NCI-H1105 treated with DMSO at 0.1 percent for 48 hours (cell line): ENCODE data around the gene MED9.

Experiments used
- DNase-seq: peaks from one replicate; lab custom pipeline; 2025; lab: John Stamatoyannopoulos, UW

The MED9 gene

DNA sequence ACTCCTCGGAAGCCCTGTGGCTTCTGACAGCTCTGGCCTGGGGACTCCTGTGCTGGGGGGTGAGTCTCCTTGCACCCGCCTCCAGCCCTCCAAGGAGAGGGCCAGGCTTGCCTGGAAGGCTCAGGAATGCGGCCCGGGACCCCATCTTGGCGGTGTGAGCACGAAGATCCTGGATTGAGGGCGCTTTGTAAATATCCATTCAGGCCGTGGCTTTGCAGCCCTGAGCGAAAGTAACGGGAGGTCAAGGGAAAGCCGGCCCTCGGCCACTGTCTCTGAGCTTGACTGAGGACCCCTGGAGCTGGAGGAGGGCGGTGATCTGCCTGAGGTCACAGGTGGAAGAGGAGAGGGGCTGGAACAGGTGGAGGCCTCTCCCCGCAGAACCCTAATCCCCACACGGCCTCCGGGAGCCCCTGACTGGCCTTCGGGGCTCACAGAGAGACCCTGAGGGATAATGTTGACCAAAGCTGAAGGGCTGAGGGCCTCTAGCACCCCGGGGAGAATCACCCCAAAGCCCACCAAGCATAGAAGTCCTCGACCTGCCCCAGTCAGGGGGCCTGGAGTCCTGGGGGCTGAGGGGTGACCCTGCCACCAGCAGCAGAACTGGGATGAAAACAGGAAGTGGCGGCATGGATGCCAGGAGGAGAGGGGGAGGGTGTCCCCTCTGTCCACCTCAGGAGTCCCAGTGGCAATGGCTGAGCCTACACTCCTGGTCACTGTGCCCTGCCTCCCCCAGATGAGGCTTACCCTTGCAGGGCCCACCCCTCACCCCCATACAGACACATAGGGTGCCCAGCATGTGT, 27.7 kb downstream of the MED9 start:
- no peak for DNase-seq

- no peak for DNase-seq
Observed at GRCh38 chr17:17505151-17505550, 28.4 kb downstream of the MED9 start.

DNA sequence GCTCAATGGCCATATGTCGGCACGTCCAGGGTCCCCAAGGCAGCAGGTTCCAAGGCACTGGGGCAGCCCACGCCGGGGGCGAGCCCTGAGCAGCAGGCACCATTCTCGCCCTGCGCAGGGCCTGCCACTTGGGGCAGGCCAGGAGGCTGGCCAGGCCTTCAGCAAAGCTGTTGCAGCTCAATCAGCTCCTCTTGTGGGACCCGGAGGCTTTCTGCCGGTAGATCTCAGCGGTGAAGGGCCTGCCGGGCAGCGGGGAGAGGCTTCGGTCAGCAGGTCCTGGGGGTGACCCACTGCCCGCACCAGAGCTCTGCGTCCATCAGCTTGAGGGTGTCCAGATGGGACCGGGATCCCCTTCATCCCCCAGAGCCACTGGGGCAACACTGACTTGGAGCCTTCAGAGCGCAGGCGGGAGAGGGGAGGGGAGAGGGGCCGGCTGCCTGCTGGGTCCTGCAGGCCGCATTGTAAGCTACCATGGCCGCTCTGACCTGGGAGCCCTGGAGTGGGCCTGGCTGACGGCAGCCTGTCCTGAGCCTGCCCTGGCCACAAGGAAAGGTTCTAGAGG, 28.9 kb downstream of the MED9 start:
- DNase-seq, result no peak

DNA sequence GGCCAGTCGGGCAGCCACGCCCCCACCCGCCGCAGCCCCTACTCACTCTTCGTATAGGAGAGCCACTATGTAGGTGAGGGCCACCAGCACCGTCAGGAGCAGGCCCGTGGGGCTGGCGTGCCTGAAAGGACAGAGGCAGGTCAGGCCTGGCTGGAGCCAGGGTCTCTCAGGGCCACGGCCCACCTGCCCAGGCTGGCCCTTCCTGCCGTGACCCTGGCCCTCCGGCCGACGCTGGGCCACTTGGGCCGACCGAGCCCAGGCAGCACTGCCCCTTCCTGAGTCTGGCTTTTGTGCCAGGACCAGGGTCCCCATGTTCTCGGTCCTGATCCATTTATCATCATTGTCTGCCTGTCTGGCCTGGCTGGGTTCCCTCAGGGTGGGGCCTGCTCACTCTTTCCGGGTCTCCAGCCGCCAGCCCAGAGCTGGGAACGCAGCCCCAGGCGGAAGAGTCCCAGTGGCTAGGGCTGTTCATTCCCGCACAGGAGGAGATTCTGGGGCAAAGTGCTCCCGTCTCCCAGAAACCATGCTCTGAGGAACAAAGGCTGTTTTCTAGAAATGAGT, 29.5 kb downstream of the MED9 start:
- DNase-seq, result no peak

DNA sequence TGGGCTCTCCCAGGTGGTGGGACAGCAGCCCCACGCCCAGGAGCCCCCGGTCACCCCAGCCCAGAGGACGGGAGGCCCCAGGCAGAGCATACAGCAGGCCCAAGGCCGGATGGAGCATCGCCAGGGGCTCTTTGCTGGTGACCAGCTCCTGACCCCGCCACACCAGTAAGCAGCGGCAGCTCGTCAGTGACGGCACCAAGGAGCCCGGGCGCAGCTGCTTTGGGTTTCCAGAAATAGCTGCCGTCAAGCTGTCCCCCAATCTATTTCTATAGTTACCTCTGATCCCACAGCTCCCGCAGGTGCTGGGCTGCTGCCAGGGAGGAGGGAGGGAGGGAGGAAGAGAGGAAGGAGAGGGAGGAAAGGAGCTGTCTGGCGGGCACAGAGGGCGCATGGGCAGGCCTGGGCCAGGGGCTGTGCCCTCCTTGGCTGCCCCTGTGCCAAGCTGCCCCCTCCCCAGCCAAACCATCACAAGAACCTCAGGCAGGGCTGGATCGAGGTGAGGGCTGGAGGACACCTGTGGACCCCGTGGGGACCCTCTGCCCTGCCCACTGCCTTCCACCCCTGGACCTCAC, 30.2 kb downstream of the MED9 start:
- peak; percentile 83 for DNase-seq

DNA sequence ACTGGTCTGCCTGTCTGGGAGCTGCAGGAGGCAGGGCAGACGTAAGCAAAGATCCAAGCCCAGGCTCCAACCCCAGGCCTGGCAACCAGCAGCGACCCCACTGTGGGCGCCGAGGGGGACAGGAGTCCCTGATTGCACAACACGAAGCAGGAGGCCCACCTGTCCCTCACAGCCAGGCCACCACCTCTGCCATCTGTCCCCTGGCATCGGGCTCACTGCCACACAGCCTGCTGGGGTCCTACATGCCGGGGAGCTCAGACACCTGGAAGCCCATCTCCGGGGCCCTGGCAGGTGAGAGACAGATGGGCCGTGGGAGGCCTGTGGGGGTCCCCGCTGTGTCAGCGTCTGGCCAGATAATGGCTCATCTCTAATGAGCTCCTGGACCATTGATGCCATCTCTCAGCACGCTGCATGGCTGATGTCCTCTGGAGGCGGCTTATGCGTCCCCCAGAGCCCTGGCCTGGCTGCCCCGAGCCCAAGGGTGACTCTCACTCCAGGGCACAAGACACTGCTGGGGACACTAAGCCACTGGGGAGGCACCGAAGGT, 30.7 kb downstream of the MED9 start:
- DNase-seq, result no peak

- no peak for DNase-seq
Observed at GRCh38 chr17:17508019-17508535, 31.3 kb downstream of the MED9 start.

- no peak for DNase-seq
Observed at GRCh38 chr17:17508646-17509591, 32.1 kb downstream of the MED9 start.

GRCh38 chr17:17509601-17510425, 33.0 kb downstream of the MED9 start:
- no peak for DNase-seq

DNA sequence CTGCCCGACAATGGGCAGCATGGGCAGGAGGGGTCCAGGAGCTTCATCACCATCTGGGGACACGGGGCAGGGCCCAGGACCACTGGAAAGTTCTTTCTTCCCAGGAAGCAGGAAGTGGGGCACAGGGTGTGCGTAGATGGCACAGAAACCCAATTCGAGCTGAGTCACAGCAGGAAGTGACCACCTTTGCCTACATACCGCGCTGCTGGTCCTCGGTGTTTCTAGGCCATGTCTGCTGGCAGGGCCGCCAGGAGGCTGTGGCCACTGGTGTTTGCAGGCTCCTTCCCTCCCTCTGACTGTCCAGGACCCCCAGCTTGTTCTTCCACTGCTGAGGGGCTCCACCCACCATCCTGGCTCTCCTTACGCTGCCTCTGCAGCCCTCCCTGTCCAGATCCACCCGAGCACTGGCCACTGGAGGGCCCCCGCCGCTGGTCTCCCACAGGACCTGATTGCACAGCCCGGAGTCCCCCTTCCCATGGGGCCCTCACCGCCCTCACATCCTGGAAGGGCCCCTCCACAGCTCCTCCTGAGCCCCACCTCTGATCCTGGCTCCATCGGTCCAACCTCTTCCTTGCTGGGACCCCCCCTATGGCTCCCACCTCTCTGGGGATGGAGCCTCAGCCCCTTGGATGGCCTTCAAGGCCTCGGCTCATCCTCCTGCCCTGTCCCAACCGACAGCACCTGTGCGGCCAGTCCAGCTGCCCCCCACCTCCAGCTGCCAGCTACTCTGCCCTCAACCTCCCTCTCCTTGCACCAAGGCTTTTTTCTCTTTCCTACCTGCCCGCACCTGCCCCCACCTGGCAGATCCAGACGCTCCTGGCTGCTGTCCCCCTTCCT, 33.9 kb downstream of the MED9 start:
- no peak for DNase-seq

- DNase-seq, result no peak
Observed at GRCh38 chr17:17511293-17511741, 34.5 kb downstream of the MED9 start.

DNA sequence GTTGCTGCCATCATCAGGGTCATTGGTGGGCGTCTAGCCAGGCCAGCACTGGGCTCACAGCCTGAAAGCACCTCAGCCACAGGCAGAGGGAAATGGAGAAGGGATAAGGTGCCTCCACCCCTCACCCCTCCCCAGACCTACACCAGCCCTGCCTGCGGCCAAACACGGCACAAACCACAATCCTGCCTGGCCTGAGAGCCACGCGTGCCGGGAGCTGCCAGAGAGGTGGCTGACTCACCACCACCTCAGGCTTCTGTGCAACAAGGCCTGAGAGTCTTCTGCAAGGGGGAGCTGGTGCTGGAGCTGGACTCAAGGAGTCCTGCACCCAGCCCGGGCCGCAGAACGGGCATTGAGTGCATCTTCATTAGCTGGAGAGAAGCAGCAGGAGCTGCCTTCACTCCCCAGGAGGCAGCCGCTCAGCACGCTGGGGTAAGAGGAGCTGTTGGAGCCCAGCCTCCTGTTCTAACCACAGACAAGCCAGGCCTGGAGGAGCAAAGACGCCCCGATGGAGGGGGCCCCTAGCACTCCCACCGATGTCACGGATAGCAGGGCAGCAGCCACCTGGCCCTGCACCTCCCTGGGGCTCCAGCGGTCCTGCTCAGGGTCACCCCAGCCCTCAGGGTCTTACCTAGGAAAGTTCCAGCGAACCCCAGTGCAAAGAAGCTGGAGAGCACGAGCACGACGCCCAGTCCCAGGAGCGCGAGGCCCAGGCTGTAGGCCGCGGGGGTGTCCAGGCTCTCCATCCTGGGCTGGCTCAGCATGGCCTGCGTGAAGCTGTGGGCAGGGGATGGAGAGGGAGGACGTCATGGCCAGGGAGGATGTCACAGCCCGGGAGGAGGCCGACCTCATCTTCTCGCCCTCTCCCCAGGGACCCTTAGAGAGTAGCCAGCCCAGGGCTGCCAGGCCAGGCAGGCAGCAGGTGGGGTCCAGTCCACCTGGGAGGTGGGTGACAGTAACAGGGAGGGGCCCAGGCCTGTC, 35.4 kb downstream of the MED9 start:
- DNase-seq, result no peak

DNA sequence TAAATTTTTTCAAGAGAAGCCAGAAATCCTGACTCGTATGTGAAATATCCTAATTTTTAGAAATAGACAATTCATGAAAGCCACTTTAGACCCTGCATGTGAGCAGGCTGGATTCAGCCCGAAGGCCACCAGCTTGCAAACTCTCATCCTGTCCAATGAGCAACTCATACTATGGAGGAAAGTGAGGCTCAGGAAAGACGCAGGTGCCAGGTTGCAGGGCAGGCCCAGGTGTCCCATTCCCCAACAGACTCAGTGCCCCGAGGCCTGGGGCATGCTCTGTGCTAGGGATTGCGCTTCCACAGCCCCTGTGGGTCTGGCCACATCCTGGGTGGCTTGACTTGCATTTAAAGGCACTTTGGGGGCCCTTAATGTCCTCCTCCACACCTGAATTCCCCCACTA, 36.1 kb downstream of the MED9 start:
- no peak for DNase-seq

GRCh38 chr17:17513626-17514025, 36.8 kb downstream of the MED9 start:
- no peak for DNase-seq

DNA sequence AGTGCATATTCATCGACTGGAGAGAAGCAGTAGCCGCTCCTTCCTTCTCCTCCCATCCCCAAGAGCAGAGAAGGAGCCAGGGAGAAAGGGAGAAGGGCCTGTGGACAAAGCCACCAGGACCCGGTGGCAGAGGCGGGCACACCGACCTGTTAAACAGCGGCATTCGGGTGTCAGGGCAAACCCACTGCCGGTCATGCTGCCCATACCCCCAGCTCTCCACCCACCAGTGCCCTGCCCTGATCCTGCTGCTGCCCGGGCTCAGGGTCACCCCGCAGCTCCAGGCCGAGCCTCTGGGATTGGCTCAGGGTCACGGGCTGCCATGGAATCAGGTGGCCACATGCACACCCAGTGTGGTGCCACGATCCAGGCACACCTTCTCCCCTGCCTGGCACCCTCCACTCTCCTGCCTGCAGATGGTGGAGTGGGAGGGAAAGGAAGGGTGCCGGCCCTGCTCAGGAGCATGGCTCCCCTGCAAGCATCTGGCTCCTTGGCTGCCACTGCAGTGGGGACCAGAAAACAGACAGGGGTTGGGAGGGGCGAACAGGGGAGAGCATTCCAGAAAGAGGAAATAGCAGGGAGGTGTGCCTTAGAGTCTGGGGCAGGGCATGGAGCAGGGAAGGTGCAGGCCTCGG, 37.7 kb downstream of the MED9 start:
- no peak for DNase-seq

DNA sequence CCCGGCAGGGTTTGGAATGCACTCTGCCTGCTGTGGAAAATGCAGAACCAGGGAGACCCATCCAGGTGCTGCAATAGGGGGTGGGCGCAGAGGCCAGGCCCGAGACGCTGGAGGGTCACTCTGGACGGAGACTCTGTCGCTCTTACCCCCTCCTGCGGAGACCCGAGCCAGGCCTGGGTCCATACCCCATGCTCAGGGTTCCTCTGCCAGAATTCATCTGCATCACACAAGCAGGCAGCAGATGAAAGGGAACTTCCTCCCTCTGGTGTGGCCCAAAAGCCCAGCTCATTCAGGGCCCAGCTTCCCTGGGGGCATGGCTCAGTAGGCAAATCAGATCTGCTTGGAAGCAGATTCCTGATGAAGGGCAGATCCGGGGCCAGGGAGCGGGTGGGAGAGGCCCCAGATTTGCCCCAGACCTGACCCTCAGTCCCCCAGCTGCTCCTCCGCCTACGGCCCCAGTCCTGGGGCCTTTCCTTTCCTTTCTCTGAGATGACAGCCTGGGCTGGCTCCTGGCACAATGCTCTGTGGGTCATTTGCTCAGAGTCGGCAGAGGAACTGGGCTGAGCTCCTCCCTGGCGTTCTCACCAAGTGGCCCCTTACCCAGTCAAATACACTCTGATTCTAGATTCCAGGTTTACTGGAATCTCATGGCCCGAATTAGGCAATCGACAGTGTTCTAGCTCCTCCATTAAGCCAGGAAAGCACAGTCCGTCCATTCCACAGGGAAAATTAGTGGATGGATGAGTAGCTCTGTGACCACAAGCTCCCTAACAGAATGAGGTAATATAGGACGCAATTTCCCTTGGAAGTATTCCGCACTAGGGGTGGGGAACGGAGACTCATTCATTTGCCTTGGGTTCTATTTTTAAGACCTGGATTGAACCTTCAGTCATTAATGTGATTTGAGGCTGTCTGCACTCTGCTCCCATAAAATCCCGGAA, 38.5 kb downstream of the MED9 start:
- no peak for DNase-seq
